ENCODE results near the gene DAPK1.

DNA sequence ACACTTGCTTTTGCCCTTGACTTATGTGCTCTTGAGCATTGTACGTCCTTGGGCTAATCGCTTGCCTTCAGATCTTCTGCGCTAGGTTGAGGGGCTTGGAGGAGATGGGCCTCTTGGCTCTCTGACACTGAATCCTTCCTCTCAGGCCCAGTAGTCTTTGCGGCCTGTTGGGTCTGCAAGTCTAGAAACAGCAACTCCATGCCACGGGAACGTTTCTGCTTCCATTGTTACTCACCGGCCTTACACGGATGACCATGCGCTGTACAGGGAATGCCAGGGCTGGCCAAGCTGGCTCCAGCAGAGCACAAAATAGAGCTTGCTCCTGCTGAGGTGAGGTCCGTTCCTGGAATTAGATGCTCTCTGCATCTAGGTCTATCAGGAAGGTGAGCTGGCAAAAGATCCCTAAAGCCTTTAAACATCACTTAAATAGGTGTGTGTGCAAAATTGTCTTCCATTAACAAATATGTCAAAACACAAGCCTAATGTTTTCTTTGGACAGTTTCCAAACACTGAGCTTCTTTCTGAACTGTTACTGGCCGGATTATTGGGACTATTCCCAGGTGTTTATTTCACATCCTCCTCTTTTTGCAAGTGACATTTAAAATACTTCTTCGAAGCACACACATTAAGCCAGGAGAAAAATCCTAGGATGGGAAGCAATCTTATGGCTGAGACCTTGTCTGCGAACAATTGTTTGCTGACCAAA, 29.7 kb downstream of the DAPK1 start:
- TF ChIP-seq, protein P1, sequence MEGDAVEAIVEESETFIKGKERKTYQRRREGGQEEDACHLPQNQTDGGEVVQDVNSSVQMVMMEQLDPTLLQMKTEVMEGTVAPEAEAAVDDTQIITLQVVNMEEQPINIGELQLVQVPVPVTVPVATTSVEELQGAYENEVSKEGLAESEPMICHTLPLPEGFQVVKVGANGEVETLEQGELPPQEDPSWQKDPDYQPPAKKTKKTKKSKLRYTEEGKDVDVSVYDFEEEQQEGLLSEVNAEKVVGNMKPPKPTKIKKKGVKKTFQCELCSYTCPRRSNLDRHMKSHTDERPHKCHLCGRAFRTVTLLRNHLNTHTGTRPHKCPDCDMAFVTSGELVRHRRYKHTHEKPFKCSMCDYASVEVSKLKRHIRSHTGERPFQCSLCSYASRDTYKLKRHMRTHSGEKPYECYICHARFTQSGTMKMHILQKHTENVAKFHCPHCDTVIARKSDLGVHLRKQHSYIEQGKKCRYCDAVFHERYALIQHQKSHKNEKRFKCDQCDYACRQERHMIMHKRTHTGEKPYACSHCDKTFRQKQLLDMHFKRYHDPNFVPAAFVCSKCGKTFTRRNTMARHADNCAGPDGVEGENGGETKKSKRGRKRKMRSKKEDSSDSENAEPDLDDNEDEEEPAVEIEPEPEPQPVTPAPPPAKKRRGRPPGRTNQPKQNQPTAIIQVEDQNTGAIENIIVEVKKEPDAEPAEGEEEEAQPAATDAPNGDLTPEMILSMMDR (IDR thresholded peaks at IDR 0.05; ENCODE audit: low read depth, low read length, poor library complexity, severe bottlenecking), result no peak
- TF ChIP-seq EZH2phosphoT487 (IDR thresholded peaks at IDR 0.05; ENCODE audit: borderline replicate concordance, low read length), result no peak
